Body of pancreas (tissue), 4 donors: Measurements from ENCODE around the gene EIF2AK3. TPM values are rescaled to one million over a fixed set of nuclear protein-coding genes. Genes with fewer than 3 reads are reported as not detected.

Source experiments
- ATAC-seq: fragments of 150-250 bp; one replicate; pipeline ENCODE4 v1.9.1; 2016
- DNase-seq, 4 donors: peaks; one replicate each; pipeline ENCODE4 v3.0.0-alpha.2; 2019
- H3K27ac ChIP-seq, 4 donors: fragments of 200-600 bp; sonication (generic); 1 replicate in 3 of 4; 2 replicates in 1 of 4; pipeline versions ENCODE4 v1.5.1 to v1.6.1; 2016 to 2019; ENCODE audit warnings: mild to moderate bottlenecking in 1 of 4, mixed read lengths in 1 of 4, moderate library complexity in 1 of 4
- H3K27me3 ChIP-seq, 2 donors: fragments of 200-600 bp; sonication (generic); one replicate each; pipeline ENCODE4 v1.6.0; 2016; ENCODE audit warnings: mild to moderate bottlenecking in 1 of 2
- H3K36me3 ChIP-seq, 2 donors: fragments of 200-600 bp; sonication (generic); replicated peaks in 1 of 2; 2 replicates each; pipeline ENCODE4 v1.5.1; 2016; ENCODE audit warnings: low read depth in 2 of 2; ENCODE audit not compliant: insufficient read depth in 1 of 2
- H3K4me1 ChIP-seq: fragments of 200-600 bp; sonication (generic); one replicate; pipeline ENCODE4 v1.6.0; 2016
- H3K4me3 ChIP-seq, 2 donors: fragments of 200-600 bp; sonication (generic); 1 replicate in 1 of 2; 2 replicates in 1 of 2; pipeline ENCODE4 v1.5.1; 2016 to 2019
- H3K9me3 ChIP-seq, 3 donors: fragments of 200-600 bp; sonication (generic); 1 replicate in 2 of 3; 2 replicates in 1 of 3; pipeline ENCODE4 v1.5.1; 2016
- CTCF ChIP-seq, 7 experiments: fragments of 450-650 bp in 4 of 7; fragments of 200-600 bp in 3 of 7; sonication (generic) in 3 of 7; IDR thresholded peaks; one replicate each; pipeline ENCODE4 v1.5.1; 2016 to 2019; ENCODE audit warnings: antibody characterized with exemption in 7 of 7
- POLR2A ChIP-seq, 3 donors: fragments of 450-650 bp; IDR thresholded peaks; one replicate each; pipeline ENCODE4 v1.6.1; 2016; ENCODE audit warnings: antibody characterized with exemption in 3 of 3, mild to moderate bottlenecking in 2 of 3
- WGBS, 2 donors: methylation state at CpG; one replicate each; pipeline ENCODE4 v1.1.5; 2017; 5-methylcytosine and 5-hydroxymethylcytosine counted together
- intact Hi-C: fragments of 100-400 bp; cut with DNase I; formaldehyde crosslinking; loops from one replicate; pipeline ENCODE4 v1.15.1; 2023
- total RNA-seq, 2 donors: library from RNA; depleted of rRNA; stranded (reverse); fragments of >200 nt; gene quantifications; one replicate each; pipeline ENCODE4 v1.1.0, GENCODE V29; 2016

EIF2AK3 gene
- total RNA-seq, 2 donors from 2014 or later: 42.5 to 43.6 TPM

- ATAC-seq (no peak), DNase-seq (no peak)
- TF ChIP-seq CTCF (IDR thresholded peaks at IDR 0.05): no peak
- TF ChIP-seq POLR2A (IDR thresholded peaks at IDR 0.05): no peak
- 68 to 80% methylated on average over 2 of the region's 2 CpGs for WGBS, 2 donors
- Histone ChIP-seq H3K27me3 (no peaks in the 10 kb centered on the region), H3K27ac (peak overlapping the region; percentile 75 to 92 (median 86)), H3K36me3 (no peaks in the 10 kb centered on the region), H3K4me3 (no peak overlapping the region), H3K9me3 (no peaks in the 10 kb centered on the region), H3K4me1 (peaks cover 75% of the 10 kb centered on the region)
- intact Hi-C loops: no loop called here
These were observed 26.0 kb downstream of the EIF2AK3 start for GRCh38 chr2:88601286-88601685.

- H3K4me3 ChIP-seq: no peak overlapping the region
- 6 to 14% methylated on average over 4 of the region's 4 CpGs for whole genome bisulfite sequencing, 2 donors
- intact Hi-C loops: no loop called here
- peaks cover 76% of the 10 kb centered on the region for H3K4me1 ChIP-seq
- TF ChIP-seq CTCF (IDR thresholded peaks at IDR 0.05): no peak
- no peak for TF ChIP-seq POLR2A (IDR thresholded peaks at IDR 0.05)
- no peaks in the 10 kb centered on the region for H3K9me3 ChIP-seq
- ATAC-seq (peak; percentile 100), DNase-seq (peak; percentile 65 to 93 (median 82))
- no peaks in the 10 kb centered on the region for H3K36me3 ChIP-seq
- peak overlapping the region; percentile 71 to 92 (median 86) for H3K27ac ChIP-seq
- no peaks in the 10 kb centered on the region for H3K27me3 ChIP-seq
These were observed 27.2 kb downstream of the EIF2AK3 start for GRCh38 chr2:88600038-88600465.

- WGBS, 2 donors: 69 to 78% methylated on average over 2 of the region's 2 CpGs
- H3K27ac ChIP-seq: peak overlapping the region; percentile 71 to 92 (median 86)
- H3K27me3 ChIP-seq: no peaks in the 10 kb centered on the region
- TF ChIP-seq CTCF (IDR thresholded peaks at IDR 0.05): no peak
- no peak for TF ChIP-seq POLR2A (IDR thresholded peaks at IDR 0.05)
- no peak overlapping the region for H3K4me3 ChIP-seq
- intact Hi-C loops: no loop called here
- H3K36me3 ChIP-seq: no peaks in the 10 kb centered on the region
- DNase-seq (no peak), ATAC-seq (no peak)
- H3K9me3 ChIP-seq: no peaks in the 10 kb centered on the region
- peaks cover 71% of the 10 kb centered on the region for H3K4me1 ChIP-seq
These were observed 27.7 kb downstream of the EIF2AK3 start for GRCh38 chr2:88599527-88599926.

GRCh38 chr2:88597168-88597567, 30.1 kb downstream of the EIF2AK3 start:
- Histone ChIP-seq H3K27me3 (no peaks in the 10 kb centered on the region), H3K36me3 (peaks cover 0 to 2% of the 10 kb centered on the region in 2 donors), H3K4me1 (peaks cover 52% of the 10 kb centered on the region), H3K9me3 (no peaks in the 10 kb centered on the region), H3K4me3 (no peak overlapping the region), H3K27ac (peak overlapping the region in 2 of 4 donors; percentile 18 to 86)
- DNase-seq: no peak
- ATAC-seq: no peak
- intact Hi-C loops: no loop called here
- TF ChIP-seq POLR2A (IDR thresholded peaks at IDR 0.05): no peak
- TF ChIP-seq CTCF (IDR thresholded peaks at IDR 0.05): no peak

GRCh38 chr2:88596141-88596830, 31.0 kb downstream of the EIF2AK3 start:
- intact Hi-C loops: no loop called here
- DNase-seq: no peak
- Histone ChIP-seq H3K9me3 (no peaks in the 10 kb centered on the region), H3K27me3 (no peaks in the 10 kb centered on the region), H3K36me3 (peaks cover 0 to 7% of the 10 kb centered on the region in 2 donors), H3K4me3 (no peak overlapping the region), H3K4me1 (peaks cover 48% of the 10 kb centered on the region), H3K27ac (peak overlapping the region in 3 of 4 donors; percentile 4 to 86 (median 34))
- no peak for ATAC-seq
- TF ChIP-seq CTCF (IDR thresholded peaks at IDR 0.05) (no peak), POLR2A (IDR thresholded peaks at IDR 0.05) (no peak)
- WGBS, 2 donors: 40 to 47% methylated on average over 8 of the region's 8 CpGs
